NCI-H1105 (cell line): ENCODE results near the gene LY6G5C.

Experiments
- DNase-seq: peaks from one replicate; lab custom pipeline; 2025; lab: John Stamatoyannopoulos, UW

The LY6G5C gene

GRCh38 chr6:31691078-31691463, 10.2 kb upstream of the LY6G5C start:
- no peak for DNase-seq

- DNase-seq = no peak
Measured at GRCh38 chr6:31690231-31691077, 9.6 kb upstream of the LY6G5C start.

- no peak for DNase-seq
Measured at GRCh38 chr6:31689249-31690110, 8.6 kb upstream of the LY6G5C start.

GRCh38 chr6:31687860-31688693, 7.2 kb upstream of the LY6G5C start:
- DNase-seq = no peak

GRCh38 chr6:31687321-31687720, 6.5 kb upstream of the LY6G5C start:
- no peak for DNase-seq

GRCh38 chr6:31686483-31686882, 5.6 kb upstream of the LY6G5C start:
- DNase-seq = no peak

- DNase-seq = no peak
Measured at GRCh38 chr6:31683591-31683990, 2.7 kb upstream of the LY6G5C start.

- DNase-seq = no peak
Measured at GRCh38 chr6:31681135-31681671, 336 bp upstream of the LY6G5C start.

GRCh38 chr6:31677955-31678354, 2.9 kb downstream of the LY6G5C start:
- DNase-seq = no peak

GRCh38 chr6:31676904-31677303, 4.0 kb downstream of the LY6G5C start:
- no peak for DNase-seq

- DNase-seq = no peak
Measured at GRCh38 chr6:31676322-31676903, 4.5 kb downstream of the LY6G5C start.

- no peak for DNase-seq
Measured at GRCh38 chr6:31669676-31670075, 11.2 kb downstream of the LY6G5C start, which contains the start of gene LY6G5B. LY6G5B (plus strand) TSS chr6:31669976; CDS start chr6:31670951, 975 bp downstream.

- no peak for DNase-seq
Measured at GRCh38 chr6:31666337-31666965, 14.4 kb downstream of the LY6G5C start.

GRCh38 chr6:31665501-31666336, 15.1 kb downstream of the LY6G5C start, which contains the start of gene CSNK2B:
CSNK2B (plus strand) TSS chr6:31666080; CDS start chr6:31666832, 752 bp downstream.
- DNase-seq = peak; percentile 96

- DNase-seq = peak; percentile 95
Measured at GRCh38 chr6:31664790-31665500, 15.9 kb downstream of the LY6G5C start, which contains the start of gene GPANK1. GPANK1 (minus strand) TSS chr6:31664997; CDS start chr6:31664478, 519 bp downstream.

GRCh38 chr6:31663961-31664789, 16.7 kb downstream of the LY6G5C start:
- DNase-seq = no peak

GRCh38 chr6:31663126-31663960, 17.5 kb downstream of the LY6G5C start:
- no peak for DNase-seq
